T follicular helper cell (primary cell): ENCODE data around the gene METTL9.
A peak's percentile ranks its signal among the peaks of the same experiment; 100 is the strongest.
"Not testable (repeated sequence)": the region's sequence is repeated elsewhere in the genome, so short reads cannot be mapped to it uniquely, and the experiment has no call there.

Experiments used
- DNase-seq: peaks from one replicate; pipeline ENCODE4 v3.0.0-alpha.2; 2020; ENCODE audit warnings: low read depth

The METTL9 gene

GRCh38 chr16:21574372-21574771 lies 25.0 kb upstream of the METTL9 start:
- DNase-seq = no peak

GRCh38 chr16:21576323-21576722 lies 23.1 kb upstream of the METTL9 start:
- DNase-seq = not testable (repeated sequence)

DNA sequence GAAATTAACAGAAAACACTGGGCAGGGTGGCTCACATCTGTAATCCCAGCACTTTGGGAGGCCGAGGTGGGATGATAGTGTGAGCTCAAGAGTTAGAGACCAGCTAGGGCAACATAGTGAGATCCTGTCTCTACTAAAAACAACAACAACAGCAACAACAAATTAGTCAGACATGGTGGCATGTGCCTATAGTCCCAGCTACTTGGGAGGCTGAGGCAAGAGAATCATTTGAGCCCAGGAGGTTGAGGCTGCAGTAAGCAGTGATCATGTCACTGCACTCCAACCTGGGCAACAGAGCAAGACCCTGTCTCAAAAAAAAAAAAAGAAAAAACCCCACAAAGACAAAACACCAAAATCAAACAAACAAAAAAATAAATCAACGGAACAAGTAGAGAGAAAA lies 21.9 kb upstream of the METTL9 start:
- not testable (repeated sequence) for DNase-seq

GRCh38 chr16:21578311-21578710 lies 21.1 kb upstream of the METTL9 start:
- DNase-seq = not testable (repeated sequence)

DNA sequence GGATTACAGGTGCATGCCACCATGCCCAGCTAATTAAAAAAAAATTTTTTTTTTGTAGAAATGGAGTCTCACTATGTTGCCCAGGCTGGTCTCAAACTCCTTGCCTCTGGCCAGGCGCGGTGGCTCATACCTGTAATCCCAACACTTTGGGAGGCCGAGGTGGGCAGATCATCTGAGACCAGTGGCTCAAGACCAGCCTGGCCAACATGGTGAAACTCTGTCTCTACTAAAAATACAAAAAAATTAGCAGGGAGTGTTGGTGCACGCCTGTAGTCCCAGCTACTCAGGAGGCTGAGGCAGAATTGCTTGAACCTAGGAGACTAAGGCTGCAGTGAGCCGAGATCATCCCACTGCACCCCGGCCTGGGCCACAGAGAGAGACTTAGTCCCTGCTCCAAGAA lies 19.2 kb upstream of the METTL9 start:
- not testable (repeated sequence) for DNase-seq

- no peak for DNase-seq
Measured at GRCh38 chr16:21580807-21581206, 18.6 kb upstream of the METTL9 start.

GRCh38 chr16:21584817-21585216 lies 14.6 kb upstream of the METTL9 start:
- DNase-seq = no peak

DNA sequence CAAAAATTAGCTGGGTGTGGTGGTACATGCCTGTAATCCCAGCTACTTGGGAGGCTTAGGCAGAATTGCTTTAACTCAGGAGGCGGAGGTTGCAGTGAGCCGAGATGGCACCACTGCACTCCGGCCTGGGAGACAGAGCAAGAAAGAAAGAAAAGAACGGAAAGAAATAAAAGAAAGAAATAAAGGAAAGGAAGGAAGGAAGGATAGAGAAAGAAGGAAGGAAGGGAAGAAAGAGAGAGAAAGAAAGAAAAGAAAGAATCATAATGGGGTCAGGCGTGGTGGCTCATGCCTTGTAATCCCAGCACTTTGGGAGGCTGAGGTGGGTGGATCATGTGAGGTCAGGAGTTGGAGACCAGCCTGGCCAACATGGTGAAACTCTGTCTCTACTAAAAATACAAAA lies 10.8 kb upstream of the METTL9 start:
- not testable (repeated sequence) for DNase-seq

GRCh38 chr16:21589551-21589950 lies 9.8 kb upstream of the METTL9 start:
- no peak for DNase-seq

DNA sequence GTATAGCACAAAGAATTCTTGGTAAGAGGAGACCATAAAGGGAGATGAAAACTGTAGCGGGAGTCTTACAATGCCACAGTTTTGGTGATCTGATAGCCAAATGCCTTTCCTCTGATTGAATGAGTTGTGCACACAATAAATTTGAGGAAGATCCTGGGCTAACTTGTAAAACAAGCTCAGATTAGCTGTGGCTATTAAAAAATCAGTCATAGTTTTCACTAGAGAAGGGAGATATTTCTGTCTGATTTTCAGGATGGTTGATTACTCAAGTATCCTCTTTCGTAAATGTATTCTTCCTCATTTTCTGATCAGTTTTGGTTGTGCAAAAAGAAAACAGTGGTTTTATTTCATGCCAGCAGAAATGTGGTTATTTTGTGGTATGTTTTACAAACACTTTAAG lies 9.1 kb upstream of the METTL9 start:
- no peak for DNase-seq

DNA sequence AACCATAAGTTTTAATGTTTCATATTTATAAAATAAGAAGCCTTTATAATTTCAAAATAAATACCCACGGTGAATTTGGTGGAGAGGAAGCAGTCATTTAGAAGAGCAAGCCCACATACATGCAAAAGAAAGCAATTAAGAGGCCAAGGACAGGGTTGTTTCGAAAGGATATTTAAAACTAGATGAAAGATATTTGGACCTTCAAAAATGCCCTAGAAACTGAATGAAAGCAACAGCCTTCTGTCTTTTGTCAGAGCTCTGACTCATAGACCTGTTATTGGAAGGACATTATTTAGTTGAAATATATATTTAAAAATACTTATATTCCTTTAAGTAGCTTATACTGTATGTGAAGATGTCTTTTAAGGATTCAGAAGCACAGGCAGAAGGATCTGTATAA lies 8.6 kb upstream of the METTL9 start:
- no peak for DNase-seq

DNA sequence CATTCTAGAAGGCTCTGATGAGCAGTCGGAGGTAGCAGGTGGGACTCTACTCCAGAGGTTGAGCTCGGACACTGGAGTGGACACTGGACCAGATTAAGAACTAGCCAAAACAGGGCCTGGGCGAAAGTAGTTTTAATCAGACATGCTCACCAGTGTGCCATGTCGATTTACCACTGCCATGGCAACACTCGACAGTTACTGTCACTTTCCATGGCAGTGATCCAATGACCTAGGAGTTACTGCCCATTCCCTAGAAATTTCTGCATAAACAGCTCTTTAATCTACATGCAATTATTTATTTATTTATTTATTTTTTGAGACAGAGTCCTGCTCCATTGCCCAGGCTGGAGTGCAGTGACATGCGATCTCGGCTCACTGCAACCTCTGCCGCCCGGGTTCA lies 7.2 kb upstream of the METTL9 start:
- no peak for DNase-seq

- no peak for DNase-seq
Measured at GRCh38 chr16:21593530-21594289, 5.7 kb upstream of the METTL9 start.

GRCh38 chr16:21597561-21598030 lies 1.8 kb upstream of the METTL9 start:
- DNase-seq = no peak

DNA sequence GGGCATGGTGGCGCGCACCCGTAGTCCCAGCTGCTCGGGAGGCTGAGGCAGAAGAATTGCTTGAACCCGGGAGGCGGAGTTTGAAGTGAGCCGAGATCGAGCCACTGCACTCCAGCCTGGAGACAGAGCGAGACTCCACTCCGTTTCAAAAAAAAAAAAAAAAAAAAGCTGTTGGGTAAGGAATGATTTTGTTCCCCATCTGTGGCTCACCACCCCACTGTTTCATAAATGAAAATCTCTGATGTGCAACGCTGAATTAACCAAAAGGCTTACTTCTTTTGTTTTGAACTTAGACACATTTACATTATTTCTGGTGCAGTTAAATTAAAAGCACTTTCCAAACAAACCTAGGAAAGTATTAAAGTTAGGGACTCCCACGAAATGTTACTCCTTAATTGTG lies 1.2 kb upstream of the METTL9 start:
- DNase-seq = no peak

DNA sequence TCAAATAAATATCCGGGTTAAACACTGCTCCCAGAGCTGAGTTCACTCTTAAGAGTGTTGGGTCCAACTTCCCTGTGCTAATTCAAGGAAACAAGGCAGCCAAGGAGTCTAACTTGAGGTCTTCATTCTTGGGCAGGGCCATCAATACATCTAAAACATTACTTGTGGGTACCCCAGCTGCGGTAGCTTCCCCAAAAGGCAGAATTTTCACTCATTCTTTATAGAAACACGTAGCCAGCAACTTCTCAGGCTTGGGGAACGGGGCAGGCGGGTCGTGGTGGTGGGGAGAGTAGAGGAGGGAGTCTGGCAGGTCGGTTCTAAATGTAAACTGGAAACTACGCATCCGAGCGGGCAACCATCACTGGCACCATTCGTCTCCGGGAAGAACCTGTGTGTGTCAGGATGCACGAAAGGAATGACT lies 666 bp upstream of the METTL9 start:
- DNase-seq = peak; percentile 3

GRCh38 chr16:21600031-21600773 lies 825 bp downstream of the METTL9 start:
- peak; percentile 15 for DNase-seq

GRCh38 chr16:21602785-21603184 lies 3.4 kb downstream of the METTL9 start:
- DNase-seq = no peak

DNA sequence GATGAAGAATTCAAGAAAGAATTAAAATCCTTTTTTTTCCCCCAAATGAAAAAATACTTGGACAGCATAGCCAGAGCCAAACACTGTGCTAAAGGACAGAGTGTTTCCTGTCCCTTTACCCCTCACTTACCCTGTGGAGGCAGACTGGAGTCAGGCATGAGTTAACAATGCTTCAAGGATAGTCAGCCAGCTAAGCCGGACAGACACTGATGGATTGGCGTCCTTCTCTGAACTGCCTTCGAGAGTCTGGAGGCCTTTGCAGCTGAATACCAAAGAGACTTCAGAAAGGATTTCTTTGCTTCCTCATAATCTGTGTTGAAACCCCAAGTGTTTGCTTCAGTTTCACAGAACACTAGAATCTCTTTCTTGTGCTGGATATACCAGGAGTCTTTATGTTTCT lies 4.6 kb downstream of the METTL9 start:
- DNase-seq = no peak

GRCh38 chr16:21605848-21606247 lies 6.5 kb downstream of the METTL9 start:
- not testable (repeated sequence) for DNase-seq

DNA sequence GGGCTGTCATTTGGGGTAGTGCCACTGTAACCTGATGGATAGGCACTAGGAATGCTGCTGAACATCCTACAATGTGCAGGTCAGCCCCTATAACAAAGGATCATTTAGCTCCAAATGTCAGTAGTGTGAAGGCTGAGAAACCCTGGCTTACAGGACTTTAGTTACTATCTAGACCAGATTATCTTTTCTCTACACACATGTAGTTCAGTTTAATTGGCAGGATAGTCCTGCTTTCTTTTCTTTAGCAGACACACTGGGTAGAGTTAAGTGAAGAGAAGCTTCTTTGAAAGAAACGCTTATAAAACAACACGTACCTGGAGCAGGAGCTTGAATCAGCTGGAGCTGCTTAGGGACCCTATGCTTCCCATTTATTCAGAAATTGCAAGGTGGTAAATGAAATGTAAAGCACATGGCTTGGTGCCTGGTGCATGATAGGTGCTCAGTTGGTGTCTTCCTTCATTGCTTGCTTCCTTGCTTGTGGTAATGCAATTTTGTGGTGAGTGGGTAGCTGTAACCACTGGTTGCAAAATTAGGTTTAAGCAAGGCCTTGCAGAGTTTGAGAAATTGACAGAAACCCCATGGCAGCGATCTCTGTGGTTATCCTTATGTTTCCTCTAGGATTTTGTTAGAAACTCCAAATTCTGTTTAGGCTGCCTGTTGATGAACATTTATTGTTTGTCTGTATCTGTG lies 9.4 kb downstream of the METTL9 start:
- DNase-seq = no peak

DNA sequence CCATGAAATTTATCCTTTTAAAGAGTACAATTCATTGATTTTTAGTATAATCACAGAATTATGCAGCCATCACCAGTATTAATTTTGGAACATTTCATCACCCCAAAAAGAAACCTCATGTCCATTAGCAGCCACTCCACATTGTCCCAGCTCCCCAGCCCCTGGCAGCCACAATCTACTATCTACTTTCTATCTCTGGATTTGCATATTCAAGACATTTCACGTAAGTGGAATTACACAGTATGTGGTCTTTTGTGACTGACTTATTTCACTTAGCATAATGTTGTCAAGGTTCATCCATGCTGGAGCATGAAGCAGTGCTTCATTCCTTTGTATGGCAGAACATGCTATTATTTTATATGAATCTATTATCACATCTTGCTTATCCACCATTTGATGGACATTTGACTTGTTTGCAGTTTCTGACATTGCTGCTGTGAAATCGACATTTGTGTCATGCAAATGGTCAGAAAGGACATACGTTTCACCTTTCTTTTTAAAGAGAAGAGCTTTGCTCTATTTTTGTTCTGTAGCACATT lies 10.7 kb downstream of the METTL9 start:
- DNase-seq = no peak
